HG03460 (cell line): Measurements from ENCODE around the gene CCDC71L.

Source experiments
- ATAC-seq: cut with Tn5 transposase; IDR thresholded peaks from one replicate; pipeline ENCODE4 v1.9.1; 2021; ENCODE audit not compliant: unreplicated experiment

Gene CCDC71L

GRCh38 chr7:106659166-106659962 lies 1.6 kb downstream of the CCDC71L start:
- no peak for ATAC-seq

GRCh38 chr7:106658316-106659165 lies 2.4 kb downstream of the CCDC71L start:
- no peak for ATAC-seq

GRCh38 chr7:106657085-106657991 lies 3.6 kb downstream of the CCDC71L start:
- no peak for ATAC-seq

- no peak for ATAC-seq
Observed at GRCh38 chr7:106655703-106656498, 5.1 kb downstream of the CCDC71L start.

- ATAC-seq = no peak
Observed at GRCh38 chr7:106653488-106653887, 7.5 kb downstream of the CCDC71L start.

GRCh38 chr7:106652909-106653308 lies 8.0 kb downstream of the CCDC71L start:
- no peak for ATAC-seq

- no peak for ATAC-seq
Observed at GRCh38 chr7:106652092-106652491, 8.9 kb downstream of the CCDC71L start.

- ATAC-seq = no peak
Observed at GRCh38 chr7:106646256-106646655, 14.7 kb downstream of the CCDC71L start.

GRCh38 chr7:106644999-106645398 lies 16.0 kb downstream of the CCDC71L start:
- no peak for ATAC-seq

- no peak for ATAC-seq
Observed at GRCh38 chr7:106643216-106644000, 17.6 kb downstream of the CCDC71L start.

- ATAC-seq = no peak
Observed at GRCh38 chr7:106641416-106641815, 19.5 kb downstream of the CCDC71L start.

- no peak for ATAC-seq
Observed at GRCh38 chr7:106640368-106641141, 20.4 kb downstream of the CCDC71L start.

GRCh38 chr7:106639476-106640334 lies 21.3 kb downstream of the CCDC71L start:
- no peak for ATAC-seq

- no peak for ATAC-seq
Observed at GRCh38 chr7:106635411-106635810, 25.5 kb downstream of the CCDC71L start.

- ATAC-seq = no peak
Observed at GRCh38 chr7:106634958-106635357, 26.0 kb downstream of the CCDC71L start.

- ATAC-seq = no peak
Observed at GRCh38 chr7:106630648-106631047, 30.3 kb downstream of the CCDC71L start.

GRCh38 chr7:106629516-106629915 lies 31.4 kb downstream of the CCDC71L start:
- no peak for ATAC-seq
